CD4-positive, alpha-beta T cell treated with Interleukin-4 for 4 hours (primary cell): Measurements from ENCODE around the gene SFTA2.
"Not testable (repeated sequence)": the region's sequence is repeated elsewhere in the genome, so short reads cannot be mapped to it uniquely, and the experiment has no call there.

Experiments
- DNase-seq: peaks from one replicate; pipeline ENCODE4 v3.0.0-alpha.2; 2020

SFTA2 gene

GRCh38 chr6:30931969-30932645 is at the start of gene SFTA2:
SFTA2 (minus strand) TSS chr6:30932170; CDS start chr6:30932096, 74 bp downstream.
- no peak for DNase-seq

GRCh38 chr6:30979690-30980089 is 47.7 kb upstream of the SFTA2 start:
- DNase-seq, result no peak

GRCh38 chr6:30979141-30979540 is 47.2 kb upstream of the SFTA2 start:
- DNase-seq, result no peak

- DNase-seq, result no peak
Observed at GRCh38 chr6:30974490-30975252, 42.7 kb upstream of the SFTA2 start.

- no peak for DNase-seq
Observed at GRCh38 chr6:30972816-30973215, 40.8 kb upstream of the SFTA2 start.

- DNase-seq, result no peak
Observed at GRCh38 chr6:30970946-30971345, 39.0 kb upstream of the SFTA2 start.

DNA sequence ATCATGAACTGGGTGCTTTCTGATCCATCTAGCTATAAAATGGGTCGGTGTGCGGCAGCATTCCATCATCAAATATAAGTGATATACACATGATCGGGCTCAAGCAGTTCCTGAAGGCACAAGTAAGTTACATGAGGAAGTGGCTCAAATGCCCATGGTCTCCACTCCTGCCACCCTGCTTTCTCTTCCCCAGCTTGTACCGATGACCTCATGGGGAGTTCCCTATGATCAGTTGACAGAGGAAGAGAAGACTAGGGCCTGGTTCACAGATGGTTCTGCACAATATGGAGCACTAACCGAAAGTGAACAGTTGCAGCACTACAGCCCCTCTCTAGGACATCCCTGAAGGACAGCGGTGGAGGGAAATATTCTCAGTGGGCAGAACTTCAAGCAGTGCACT is 37.2 kb upstream of the SFTA2 start:
- DNase-seq, result not testable (repeated sequence)

DNA sequence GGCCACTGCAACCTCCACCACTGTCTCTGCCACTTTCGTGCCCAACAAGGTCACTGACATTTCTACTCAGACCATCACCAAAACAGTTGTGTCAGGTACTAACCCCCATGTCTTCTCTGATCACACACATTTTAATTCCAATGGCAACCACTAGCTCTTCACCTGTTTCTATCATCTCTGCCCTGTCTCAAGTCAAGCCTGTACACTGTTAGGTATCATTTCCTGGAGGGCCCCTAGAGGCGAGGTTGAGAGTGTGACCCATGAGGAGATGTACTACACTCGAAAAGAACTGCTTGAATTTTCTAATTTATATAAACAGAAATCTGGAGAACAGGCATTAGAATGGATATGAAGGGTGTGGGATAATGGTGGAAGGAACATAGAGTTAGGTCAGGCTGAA is 34.2 kb upstream of the SFTA2 start:
- no peak for DNase-seq

- DNase-seq, result no peak
Observed at GRCh38 chr6:30965140-30965601, 33.2 kb upstream of the SFTA2 start.

DNA sequence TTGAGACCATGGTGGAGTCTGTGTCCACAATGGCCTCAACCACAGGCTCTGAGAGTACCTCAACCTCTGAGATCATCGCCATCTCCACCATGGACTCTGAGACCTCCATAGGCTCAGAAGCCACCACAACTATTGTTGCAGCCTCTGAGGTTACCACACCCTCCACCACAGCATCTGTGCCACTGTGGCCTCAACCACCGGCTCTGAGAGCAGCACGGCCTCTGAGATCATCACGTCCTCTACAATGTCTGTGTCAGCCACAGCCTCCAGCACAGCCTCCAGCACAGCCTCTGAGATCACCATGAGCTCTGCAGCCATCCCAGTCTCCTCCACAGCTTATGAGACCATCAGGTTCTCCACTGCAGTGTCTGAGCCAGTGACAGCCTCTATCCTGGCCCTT is 32.1 kb upstream of the SFTA2 start:
- DNase-seq, result peak; percentile 26

DNA sequence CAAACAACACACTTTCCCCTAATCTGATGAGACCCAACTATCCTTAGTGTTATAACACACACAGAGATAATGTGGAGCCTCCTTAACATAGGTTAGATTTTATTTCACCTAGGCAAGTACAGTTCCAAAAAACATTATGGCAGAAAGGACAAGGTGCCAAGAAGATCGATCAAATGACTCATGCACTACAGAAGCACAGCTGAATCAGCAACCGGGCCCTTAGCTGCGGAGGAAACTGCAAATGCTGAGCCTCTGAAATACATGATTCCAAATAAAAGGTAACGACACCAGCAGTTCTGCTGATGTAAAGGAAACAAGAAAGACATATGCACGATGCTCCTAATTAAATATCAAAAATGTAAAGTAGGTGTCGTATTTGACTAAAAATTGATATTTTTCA is 31.7 kb upstream of the SFTA2 start:
- DNase-seq, result no peak

DNA sequence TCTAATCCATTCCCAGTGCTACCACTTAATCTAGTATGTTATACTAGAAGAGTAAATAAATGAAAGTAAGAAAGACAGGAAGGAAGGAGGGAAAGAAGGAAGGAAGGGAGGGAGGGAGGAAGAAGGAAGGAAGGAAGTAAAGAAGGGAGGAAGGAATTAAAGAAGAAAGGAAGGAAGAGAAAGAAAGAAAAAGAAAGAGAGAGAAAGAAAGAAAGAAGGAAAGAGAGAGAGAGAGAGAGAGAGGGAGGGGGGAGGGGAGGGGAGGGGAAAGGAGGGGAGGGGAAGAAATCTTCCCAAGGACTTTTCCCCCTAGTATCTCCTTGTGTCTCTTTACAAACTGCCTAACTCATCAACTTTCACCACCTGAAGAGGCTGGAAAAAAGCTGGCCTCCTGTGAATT is 30.7 kb upstream of the SFTA2 start:
- no peak for DNase-seq

DNA sequence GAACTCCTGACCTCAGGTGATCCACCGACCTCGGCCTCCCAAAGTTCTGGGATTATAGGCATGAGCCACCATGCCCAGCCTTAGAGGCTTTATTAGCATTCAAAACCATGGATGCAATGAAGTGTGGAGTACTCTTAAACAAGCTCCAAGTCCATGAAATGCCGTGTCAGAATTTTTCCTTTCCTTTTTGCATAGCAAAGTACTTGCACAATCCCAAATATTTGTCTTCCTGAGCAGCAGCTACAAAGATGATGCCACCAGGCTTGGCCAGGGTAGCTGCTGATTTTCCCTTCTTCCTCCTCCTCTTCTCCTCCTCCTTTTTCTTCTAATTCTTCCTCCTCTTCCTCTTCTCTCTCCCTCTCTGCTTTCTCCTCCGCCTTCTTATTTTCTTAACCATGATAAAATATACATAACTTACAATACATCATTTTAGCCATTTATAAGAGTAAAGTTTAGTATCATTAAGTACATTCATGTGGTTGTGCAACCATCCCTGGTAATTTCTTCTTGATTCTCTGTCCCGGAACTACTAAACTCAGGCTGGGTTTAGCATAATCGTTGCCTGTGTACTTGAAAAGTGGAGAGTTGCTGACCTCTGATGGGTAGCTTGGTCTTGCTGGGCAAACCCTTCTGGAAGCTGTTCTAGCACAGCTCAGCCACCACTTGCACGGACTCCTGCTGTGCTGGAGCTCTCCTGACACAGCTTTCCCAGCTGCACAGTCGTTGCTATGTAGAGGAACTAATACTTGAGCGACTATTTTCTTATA is 29.1 kb upstream of the SFTA2 start:
- DNase-seq, result no peak

- no peak for DNase-seq
Observed at GRCh38 chr6:30957716-30958115, 25.7 kb upstream of the SFTA2 start.

- DNase-seq, result peak; percentile 62
Observed at GRCh38 chr6:30955367-30956042, 23.5 kb upstream of the SFTA2 start.

DNA sequence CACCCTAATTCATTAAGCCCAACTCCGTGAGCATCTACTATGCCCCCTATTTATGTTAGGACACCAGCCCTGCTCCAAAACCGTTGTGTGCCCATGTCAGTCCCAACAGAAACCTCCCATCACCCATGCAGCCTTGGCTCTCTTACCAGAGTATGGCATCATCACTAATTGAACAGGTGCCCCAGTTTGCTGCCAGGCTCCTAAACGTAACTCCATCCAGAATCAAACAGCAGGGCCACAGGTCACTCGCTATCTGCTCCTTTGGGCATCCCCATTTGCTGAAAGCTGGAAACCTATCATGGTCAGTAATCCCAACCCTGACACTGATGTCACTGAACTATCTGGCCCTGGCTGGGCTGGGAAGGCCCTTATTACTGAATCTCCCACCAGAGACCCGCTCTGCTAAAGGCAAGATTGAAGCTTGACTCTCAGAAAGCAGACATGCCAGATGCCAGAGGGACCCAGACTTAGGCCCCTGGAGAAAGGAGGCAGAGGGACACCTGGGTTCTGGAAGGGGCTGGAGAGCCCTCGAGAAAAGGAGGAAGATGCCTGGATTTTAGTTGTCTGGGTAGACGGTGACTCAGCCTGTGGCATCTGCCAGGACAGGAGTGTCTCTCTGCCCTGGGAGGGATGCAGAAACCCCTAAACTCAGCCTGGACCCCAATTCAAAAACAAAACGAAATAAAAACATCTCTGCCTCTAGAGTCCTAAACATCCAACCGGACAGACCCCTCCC is 22.8 kb upstream of the SFTA2 start:
- no peak for DNase-seq

- DNase-seq, result no peak
Observed at GRCh38 chr6:30951907-30952469, 20.0 kb upstream of the SFTA2 start.

DNA sequence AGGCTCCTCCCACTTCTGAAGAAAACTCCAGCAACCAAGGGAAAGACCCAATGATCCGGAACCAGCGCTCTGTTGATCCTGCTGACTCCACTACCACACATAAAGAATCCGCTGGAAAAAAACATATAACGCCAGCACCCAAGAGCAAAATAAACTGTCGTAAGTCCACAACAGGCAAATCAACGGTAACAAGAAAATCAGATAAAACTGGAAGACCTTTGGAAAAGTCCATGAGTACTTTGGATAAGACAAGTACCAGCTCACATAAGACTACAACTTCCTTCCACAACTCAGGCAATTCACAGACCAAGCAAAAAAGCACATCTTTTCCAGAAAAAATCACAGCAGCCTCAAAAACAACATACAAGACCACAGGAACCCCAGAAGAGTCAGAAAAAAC is 16.8 kb upstream of the SFTA2 start:
- no peak for DNase-seq

GRCh38 chr6:30947231-30947630 is 15.3 kb upstream of the SFTA2 start:
- no peak for DNase-seq

- no peak for DNase-seq
Observed at GRCh38 chr6:30945281-30945680, 13.3 kb upstream of the SFTA2 start.

DNA sequence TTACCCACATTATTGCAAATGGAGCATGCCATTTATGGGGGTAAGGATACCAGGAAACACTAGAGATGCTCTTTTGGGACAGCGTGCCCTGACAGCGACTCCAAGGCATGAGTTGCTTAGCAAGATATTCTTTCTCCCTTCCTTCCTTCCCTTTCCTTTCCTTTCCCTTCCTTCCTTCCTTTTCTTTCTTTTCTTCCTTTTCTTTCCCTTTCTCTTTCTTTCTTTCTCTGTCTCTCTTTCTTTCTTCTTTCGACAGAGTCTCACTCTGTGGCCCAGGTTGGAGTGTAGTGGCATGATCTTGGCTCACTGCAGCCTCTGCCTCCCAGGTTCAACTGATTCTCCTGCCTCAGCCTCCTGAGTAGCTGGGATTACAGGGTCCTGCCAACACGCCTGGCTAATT is 12.1 kb upstream of the SFTA2 start:
- no peak for DNase-seq
